K562 (cell line): Measurements from ENCODE around the gene ENKUR. TPM values are rescaled to one million over a fixed set of nuclear protein-coding genes. Genes with fewer than 3 reads are reported as not detected.

ENCODE experiments used
- CC2D1A ChIP-seq: fragments of 450-650 bp; IDR thresholded peaks from 2 replicates; pipeline ENCODE4 v1.6.1; 2017; ENCODE audit warnings: mild to moderate bottlenecking
- HDGF ChIP-seq: fragments of 450-650 bp; IDR thresholded peaks from 2 replicates; pipeline ENCODE4 v1.6.1; 2016
- HLTF ChIP-seq: fragments of 450-650 bp; IDR thresholded peaks from 2 replicates; pipeline ENCODE4 v1.6.1; 2016
- JUN ChIP-seq, 2 experiments: sonication (generic) in 1 of 2; formaldehyde crosslinking in 1 of 2; IDR thresholded peaks; 2 replicates each; pipeline versions ENCODE4 v1.6.1 to v1.8.0; 2012 to 2022; ENCODE audit warnings: borderline replicate concordance in 2 of 2, mild to moderate bottlenecking in 2 of 2, improper control_type of control experiment in 1 of 2, low read depth in 1 of 2, low read length in 1 of 2, missing genetic modification reagents in 1 of 2
- SRSF1 ChIP-seq: fragments of 200-400 bp; formaldehyde crosslinking; IDR thresholded peaks from 2 replicates; pipeline ENCODE4 v1.6.1; 2017; ENCODE audit warnings: mild to moderate bottlenecking, low read depth, low read length, moderate library complexity
- TEAD4 ChIP-seq, 2 experiments: sonication (generic) in 1 of 2; formaldehyde crosslinking in 1 of 2; IDR thresholded peaks; 2 replicates each; pipeline versions ENCODE4 v1.6.1 to v1.8.0; 2012 to 2022; ENCODE audit warnings: borderline replicate concordance in 1 of 2, inconsistent platforms in 1 of 2, low read length in 1 of 2, mild to moderate bottlenecking in 1 of 2, missing genetic modification reagents in 1 of 2
- YY1 ChIP-seq, 3 experiments: IDR thresholded peaks; 2 replicates each; pipeline ENCODE4 v1.6.1; 2011; ENCODE audit warnings: low read length in 2 of 3, mild to moderate bottlenecking in 2 of 3, moderate library complexity in 2 of 3, borderline replicate concordance in 1 of 3, control low read depth in 1 of 3, low read depth in 1 of 3; ENCODE audit not compliant: insufficient read depth in 3 of 3, insufficient replicate concordance in 2 of 3, control insufficient read depth in 1 of 3, insufficient read length in 1 of 3; ENCODE audit errors: extremely low read depth in 1 of 3
- ZEB2 ChIP-seq: fragments of 450-650 bp; IDR thresholded peaks from 2 replicates; pipeline ENCODE4 v1.6.1; 2016
- ZFX ChIP-seq: sonication (generic); formaldehyde crosslinking; IDR thresholded peaks from 2 replicates; pipeline ENCODE4 v1.8.0; 2022; ENCODE audit warnings: mild to moderate bottlenecking, missing genetic modification reagents, moderate library complexity
- polyA plus RNA-seq, 8 experiments: library from polyadenylated mRNA; depleted of rRNA in 4 of 8; stranded (reverse) in 5 of 8; unstranded in 3 of 8; fragments of >200 nt; fragmentation: Nextera tagmentation in 2 of 8; fragmentation: Illumina TruSeq in 1 of 8; extraction: Ambion mirVana in 2 of 8; extraction: Trizol in 1 of 8; gene quantifications; 2 replicates each; pipeline versions ENCODE4 v1.2.1 to v1.2.3, GENCODE V29; 2011 to 2014; ENCODE audit warnings: inconsistent platforms in 1 of 8, missing spikeins in 1 of 8
- total RNA-seq, 7 experiments: library from RNA; depleted of rRNA in 6 of 7; stranded (reverse); fragments of >200 nt in 6 of 7; fragmentation: Illumina TruSeq in 2 of 7; extraction: Trizol in 2 of 7; gene quantifications; 2 replicates each; pipeline versions ENCODE4 v1.2.1 to v1.2.3, GENCODE V29; 2011 to 2021; ENCODE audit warnings: low replicate concordance in 1 of 7
- TF ChIP-seq, protein P1 (sequence below): fragments of 450-650 bp; IDR thresholded peaks from 2 replicates; pipeline ENCODE4 v1.6.1; 2017; ENCODE audit warnings: antibody characterized with exemption, mild to moderate bottlenecking
- TF ChIP-seq, protein P2 (sequence below): IDR thresholded peaks from 2 replicates; pipeline ENCODE4 v1.6.1; 2012; ENCODE audit warnings: low read depth, low read length, improper control_type of control experiment, borderline replicate concordance
- TF ChIP-seq, protein P3 (sequence below): fragments of 250-450 bp; sonication (Bioruptor Pico); IDR thresholded peaks from 2 replicates; pipeline ENCODE4 v1.5.1; 2021; ENCODE audit warnings: mild to moderate bottlenecking

Gene ENKUR
- total and polyA plus RNA-seq, 9 of the 15 experiments (the other 6 are each of a cell fraction or from before 2014, with no cell fraction given) = 0.06 to 0.46 (median 0.20) TPM

DNA sequence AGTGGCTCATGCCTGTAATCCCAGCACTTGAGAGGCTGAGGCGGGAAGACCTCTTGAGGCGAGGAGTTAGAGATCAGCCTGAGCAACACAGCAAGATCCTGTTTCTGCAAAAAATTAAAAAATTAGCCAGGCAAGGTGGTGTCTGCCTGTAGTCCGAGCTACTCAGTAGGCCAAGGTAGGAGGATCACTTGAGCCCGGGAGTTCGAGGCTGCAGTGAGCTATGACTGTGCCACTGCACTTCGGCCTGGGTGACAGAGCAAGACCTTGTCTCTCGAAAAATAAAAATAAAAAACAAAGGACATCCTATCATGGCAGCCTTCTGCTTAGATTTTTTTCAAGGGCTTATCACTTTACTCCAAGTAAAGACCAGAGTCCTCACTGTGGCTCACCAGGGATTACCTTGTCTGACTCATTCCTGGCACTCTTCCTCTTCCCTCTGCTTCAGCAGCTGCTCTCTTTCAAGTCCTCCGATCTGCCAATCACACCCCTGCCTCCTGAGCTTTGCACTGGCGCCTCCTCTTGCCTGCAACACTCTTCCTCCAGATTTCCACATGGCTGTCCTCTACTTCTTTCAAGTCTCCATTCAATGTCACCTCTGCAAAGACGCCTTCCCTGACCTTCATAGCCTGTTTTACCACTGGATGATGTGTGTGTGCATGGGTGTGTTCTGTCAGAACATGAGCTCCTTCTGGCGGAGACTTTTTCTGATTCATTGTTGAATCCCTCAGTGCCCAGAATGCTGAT is 71.3 kb downstream of the ENKUR start (continued):
- TF ChIP-seq JUN (IDR thresholded peaks at IDR 0.05; ENCODE audit: borderline replicate concordance, low read depth, low read length) = peak; percentile 82
- no peak for TF ChIP-seq JUN (CRISPR knock-in tag; IDR thresholded peaks at IDR 0.05; ENCODE audit: borderline replicate concordance)
- TF ChIP-seq, protein P1, sequence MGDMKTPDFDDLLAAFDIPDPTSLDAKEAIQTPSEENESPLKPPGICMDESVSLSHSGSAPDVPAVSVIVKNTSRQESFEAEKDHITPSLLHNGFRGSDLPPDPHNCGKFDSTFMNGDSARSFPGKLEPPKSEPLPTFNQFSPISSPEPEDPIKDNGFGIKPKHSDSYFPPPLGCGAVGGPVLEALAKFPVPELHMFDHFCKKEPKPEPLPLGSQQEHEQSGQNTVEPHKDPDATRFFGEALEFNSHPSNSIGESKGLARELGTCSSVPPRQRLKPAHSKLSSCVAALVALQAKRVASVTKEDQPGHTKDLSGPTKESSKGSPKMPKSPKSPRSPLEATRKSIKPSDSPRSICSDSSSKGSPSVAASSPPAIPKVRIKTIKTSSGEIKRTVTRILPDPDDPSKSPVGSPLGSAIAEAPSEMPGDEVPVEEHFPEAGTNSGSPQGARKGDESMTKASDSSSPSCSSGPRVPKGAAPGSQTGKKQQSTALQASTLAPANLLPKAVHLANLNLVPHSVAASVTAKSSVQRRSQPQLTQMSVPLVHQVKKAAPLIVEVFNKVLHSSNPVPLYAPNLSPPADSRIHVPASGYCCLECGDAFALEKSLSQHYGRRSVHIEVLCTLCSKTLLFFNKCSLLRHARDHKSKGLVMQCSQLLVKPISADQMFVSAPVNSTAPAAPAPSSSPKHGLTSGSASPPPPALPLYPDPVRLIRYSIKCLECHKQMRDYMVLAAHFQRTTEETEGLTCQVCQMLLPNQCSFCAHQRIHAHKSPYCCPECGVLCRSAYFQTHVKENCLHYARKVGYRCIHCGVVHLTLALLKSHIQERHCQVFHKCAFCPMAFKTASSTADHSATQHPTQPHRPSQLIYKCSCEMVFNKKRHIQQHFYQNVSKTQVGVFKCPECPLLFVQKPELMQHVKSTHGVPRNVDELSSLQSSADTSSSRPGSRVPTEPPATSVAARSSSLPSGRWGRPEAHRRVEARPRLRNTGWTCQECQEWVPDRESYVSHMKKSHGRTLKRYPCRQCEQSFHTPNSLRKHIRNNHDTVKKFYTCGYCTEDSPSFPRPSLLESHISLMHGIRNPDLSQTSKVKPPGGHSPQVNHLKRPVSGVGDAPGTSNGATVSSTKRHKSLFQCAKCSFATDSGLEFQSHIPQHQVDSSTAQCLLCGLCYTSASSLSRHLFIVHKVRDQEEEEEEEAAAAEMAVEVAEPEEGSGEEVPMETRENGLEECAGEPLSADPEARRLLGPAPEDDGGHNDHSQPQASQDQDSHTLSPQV = peak; percentile 76
- peak in 1 of 3 experiments; percentile 27 for TF ChIP-seq YY1 (IDR thresholded peaks at IDR 0.05; ENCODE audit: borderline replicate concordance in 1 of 3, control insufficient read depth in 1 of 3, extremely low read depth in 1 of 3, insufficient read depth in 3 of 3, insufficient read length in 1 of 3, insufficient replicate concordance in 2 of 3, low read depth in 1 of 3, low read length in 2 of 3)
- TF ChIP-seq HLTF = no peak
- peak; percentile 100 for TF ChIP-seq CC2D1A
- peak; percentile 74 for TF ChIP-seq ZEB2
- TF ChIP-seq, protein P2, sequence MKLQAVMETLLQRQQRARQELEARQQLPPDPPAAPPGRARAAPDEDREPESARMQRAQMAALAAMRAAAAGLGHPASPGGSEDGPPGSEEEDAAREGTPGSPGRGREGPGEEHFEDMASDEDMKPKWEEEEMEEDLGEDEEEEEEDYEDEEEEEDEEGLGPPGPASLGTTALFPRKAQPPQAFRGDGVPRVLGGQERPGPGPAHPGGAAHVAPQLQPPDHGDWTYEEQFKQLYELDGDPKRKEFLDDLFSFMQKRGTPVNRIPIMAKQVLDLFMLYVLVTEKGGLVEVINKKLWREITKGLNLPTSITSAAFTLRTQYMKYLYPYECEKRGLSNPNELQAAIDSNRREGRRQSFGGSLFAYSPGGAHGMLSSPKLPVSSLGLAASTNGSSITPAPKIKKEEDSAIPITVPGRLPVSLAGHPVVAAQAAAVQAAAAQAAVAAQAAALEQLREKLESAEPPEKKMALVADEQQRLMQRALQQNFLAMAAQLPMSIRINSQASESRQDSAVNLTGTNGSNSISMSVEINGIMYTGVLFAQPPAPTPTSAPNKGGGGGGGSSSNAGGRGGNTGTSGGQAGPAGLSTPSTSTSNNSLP = 0 out of 2 replicates have a peak, but pooled peaks have one; percentile 24
- peak; percentile 70 for TF ChIP-seq TEAD4 (IDR thresholded peaks at IDR 0.05; ENCODE audit: low read length)
- TF ChIP-seq TEAD4 (CRISPR knock-in tag; IDR thresholded peaks at IDR 0.05; ENCODE audit: borderline replicate concordance) = no peak
- no peak for TF ChIP-seq SRSF1
- TF ChIP-seq, protein P3, sequence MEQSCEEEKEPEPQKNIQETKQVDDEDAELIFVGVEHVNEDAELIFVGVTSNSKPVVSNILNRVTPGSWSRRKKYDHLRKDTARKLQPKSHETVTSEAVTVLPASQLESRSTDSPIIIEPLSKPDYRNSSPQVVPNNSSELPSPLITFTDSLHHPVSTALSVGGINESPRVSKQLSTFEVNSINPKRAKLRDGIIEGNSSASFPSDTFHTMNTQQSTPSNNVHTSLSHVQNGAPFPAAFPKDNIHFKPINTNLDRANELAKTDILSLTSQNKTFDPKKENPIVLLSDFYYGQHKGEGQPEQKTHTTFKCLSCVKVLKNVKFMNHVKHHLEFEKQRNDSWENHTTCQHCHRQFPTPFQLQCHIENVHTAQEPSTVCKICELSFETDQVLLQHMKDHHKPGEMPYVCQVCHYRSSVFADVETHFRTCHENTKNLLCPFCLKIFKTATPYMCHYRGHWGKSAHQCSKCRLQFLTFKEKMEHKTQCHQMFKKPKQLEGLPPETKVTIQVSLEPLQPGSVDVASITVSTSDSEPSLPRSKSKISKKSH (CRISPR knock-in tag) = no peak
- TF ChIP-seq HDGF = 0 out of 2 replicates have a peak, but pooled peaks have one; percentile 52
- TF ChIP-seq ZFX (CRISPR knock-in tag) = no peak
- TF ChIP-seq, all 486 proteins: peak for 73
